ENCODE results near the gene NRSN1. TPM values are rescaled to one million over a fixed set of nuclear protein-coding genes. Genes with fewer than 3 reads are reported as not detected.

Gene NRSN1
- total and polyA plus RNA-seq, 2 donors (not counting 1 experiment from before 2014, with no cell fraction given): not detected

Other genes with a start within 250 kb of the NRSN1 start
- under 0.01 TPM in 1 of 2 replicates, not detected in the other for gene DCDC2, start 231.8 kb downstream of the NRSN1 start, total RNA-seq
- 0.01 TPM in 1 of 2 replicates, not detected in the other for gene DCDC2, start 231.8 kb downstream of the NRSN1 start, polyA plus RNA-seq